Neuron (in vitro differentiated cells): ENCODE data around the gene GOLGA8J.
"Not testable (repeated sequence)": the region's sequence is repeated elsewhere in the genome, so short reads cannot be mapped to it uniquely, and the experiment has no call there.

ENCODE experiments used
- H2AFZ ChIP-seq: one replicate; pipeline ENCODE4 v1.6.1; 2013; ENCODE audit warnings: low read depth, mild to moderate bottlenecking, inconsistent platforms, low read length, moderate library complexity
- H3K27me3 ChIP-seq: one replicate; pipeline ENCODE4 v1.6.1; 2013; ENCODE audit warnings: low read length; ENCODE audit not compliant: insufficient read depth
- H3K36me3 ChIP-seq: one replicate; pipeline ENCODE4 v1.6.1; 2013; ENCODE audit warnings: low read length; ENCODE audit not compliant: insufficient read depth
- H3K4me1 ChIP-seq: one replicate; pipeline ENCODE4 v1.6.1; 2013; ENCODE audit warnings: low read length; ENCODE audit not compliant: insufficient read depth
- H3K4me3 ChIP-seq: 2 replicates; pipeline ENCODE4 v1.5.1; 2013; ENCODE audit warnings: mild to moderate bottlenecking, low read length, moderate library complexity
- H3K9me3 ChIP-seq: one replicate; pipeline ENCODE4 v1.6.1; 2013; ENCODE audit warnings: low read length

The GOLGA8J gene

GRCh38 chr15:30082655-30083054, at the start of gene GOLGA8J:
Gene GOLGA8J (plus strand): TSS chr15:30082955. CDS start chr15:30083053, 98 bp downstream.
- not testable (repeated sequence) for H3K27me3 ChIP-seq, H3K4me1 ChIP-seq, H3K36me3 ChIP-seq, H3K4me3 ChIP-seq, H2AFZ ChIP-seq, H3K9me3 ChIP-seq

GRCh38 chr15:30033211-30033610, 49.5 kb upstream of the GOLGA8J start:
- no peak overlapping the region for H2AFZ ChIP-seq
- no peaks in the 10 kb centered on the region for H3K9me3 ChIP-seq
- H3K4me3 ChIP-seq = no peak overlapping the region
- no peaks in the 10 kb centered on the region for H3K36me3 ChIP-seq
- no peaks in the 10 kb centered on the region for H3K27me3 ChIP-seq
- no peaks in the 10 kb centered on the region for H3K4me1 ChIP-seq

- H3K36me3 ChIP-seq = no peaks in the 10 kb centered on the region
- no peaks in the 10 kb centered on the region for H3K4me1 ChIP-seq
- no peaks in the 10 kb centered on the region for H3K27me3 ChIP-seq
- no peak overlapping the region for H3K4me3 ChIP-seq
- H3K9me3 ChIP-seq = no peaks in the 10 kb centered on the region
- no peak overlapping the region for H2AFZ ChIP-seq
Observed at GRCh38 chr15:30033763-30034162, 49.0 kb upstream of the GOLGA8J start.

- Histone ChIP-seq H3K4me3 (no peak overlapping the region), H3K27me3 (no peaks in the 10 kb centered on the region), H3K9me3 (no peaks in the 10 kb centered on the region), H2AFZ (no peak overlapping the region), H3K36me3 (no peaks in the 10 kb centered on the region), H3K4me1 (no peaks in the 10 kb centered on the region)
Observed at GRCh38 chr15:30036036-30036703, 46.6 kb upstream of the GOLGA8J start.

GRCh38 chr15:30038667-30039523, 43.9 kb upstream of the GOLGA8J start:
- H3K27me3 ChIP-seq = no peaks in the 10 kb centered on the region
- H3K9me3 ChIP-seq = no peaks in the 10 kb centered on the region

GRCh38 chr15:30041868-30042267, 40.9 kb upstream of the GOLGA8J start:
- Histone ChIP-seq H3K36me3 (no peaks in the 10 kb centered on the region), H3K4me3 (no peak overlapping the region), H3K27me3 (peaks cover 2% of the 10 kb centered on the region), H3K9me3 (no peaks in the 10 kb centered on the region), H2AFZ (no peak overlapping the region), H3K4me1 (no peaks in the 10 kb centered on the region)

More at GRCh38 chr15:30038667-30039523, 43.9 kb upstream of the GOLGA8J start:
- no peaks in the 10 kb centered on the region for H3K4me1 ChIP-seq
- H3K4me3 ChIP-seq = no peak overlapping the region
- H2AFZ ChIP-seq = no peak overlapping the region
- H3K36me3 ChIP-seq = no peaks in the 10 kb centered on the region

GRCh38 chr15:30042556-30042955, 40.2 kb upstream of the GOLGA8J start:
- H3K9me3 ChIP-seq = no peaks in the 10 kb centered on the region
- no peak overlapping the region for H3K4me3 ChIP-seq
- H2AFZ ChIP-seq = no peak overlapping the region
- no peaks in the 10 kb centered on the region for H3K4me1 ChIP-seq
- peaks cover 2% of the 10 kb centered on the region for H3K27me3 ChIP-seq
- H3K36me3 ChIP-seq = no peaks in the 10 kb centered on the region

GRCh38 chr15:30043211-30043655, 39.5 kb upstream of the GOLGA8J start:
- Histone ChIP-seq H3K36me3 (no peaks in the 10 kb centered on the region), H3K4me3 (no peak overlapping the region), H3K27me3 (peaks cover 2% of the 10 kb centered on the region), H3K4me1 (no peaks in the 10 kb centered on the region), H2AFZ (no peak overlapping the region), H3K9me3 (no peaks in the 10 kb centered on the region)

- Histone ChIP-seq H3K9me3 (no peaks in the 10 kb centered on the region), H2AFZ (no peak overlapping the region), H3K4me3 (no peak overlapping the region), H3K4me1 (no peaks in the 10 kb centered on the region), H3K27me3 (peaks cover 2% of the 10 kb centered on the region), H3K36me3 (no peaks in the 10 kb centered on the region)
Observed at GRCh38 chr15:30044377-30044776, 38.4 kb upstream of the GOLGA8J start.

- not testable (repeated sequence) for H3K36me3 ChIP-seq, H2AFZ ChIP-seq, H3K27me3 ChIP-seq
Observed at GRCh38 chr15:30044826-30045225, 37.9 kb upstream of the GOLGA8J start.

GRCh38 chr15:30045248-30046041, 37.3 kb upstream of the GOLGA8J start:
- not testable (repeated sequence) for H3K4me3 ChIP-seq, H3K9me3 ChIP-seq, H3K4me1 ChIP-seq, H3K27me3 ChIP-seq, H2AFZ ChIP-seq, H3K36me3 ChIP-seq

More at GRCh38 chr15:30044826-30045225, 37.9 kb upstream of the GOLGA8J start:
- not testable (repeated sequence) for H3K9me3 ChIP-seq, H3K4me3 ChIP-seq, H3K4me1 ChIP-seq

- Histone ChIP-seq H3K4me3 (no peak overlapping the region), H3K9me3 (no peaks in the 10 kb centered on the region), H3K27me3 (peaks cover 4% of the 10 kb centered on the region), H3K36me3 (no peaks in the 10 kb centered on the region), H2AFZ (no peak overlapping the region), H3K4me1 (no peaks in the 10 kb centered on the region)
Observed at GRCh38 chr15:30046430-30046829, 36.3 kb upstream of the GOLGA8J start.

- Histone ChIP-seq H3K27me3 (peaks cover 2% of the 10 kb centered on the region), H3K36me3 (no peaks in the 10 kb centered on the region), H3K4me1 (no peaks in the 10 kb centered on the region), H2AFZ (no peak overlapping the region), H3K9me3 (no peaks in the 10 kb centered on the region), H3K4me3 (no peak overlapping the region)
Observed at GRCh38 chr15:30055604-30056003, 27.2 kb upstream of the GOLGA8J start.
